ENCODE data around the gene PIK3CG.
"Not testable (repeated sequence)": the region's sequence is repeated elsewhere in the genome, so short reads cannot be mapped to it uniquely, and the experiment has no call there.

The PIK3CG gene

DNA sequence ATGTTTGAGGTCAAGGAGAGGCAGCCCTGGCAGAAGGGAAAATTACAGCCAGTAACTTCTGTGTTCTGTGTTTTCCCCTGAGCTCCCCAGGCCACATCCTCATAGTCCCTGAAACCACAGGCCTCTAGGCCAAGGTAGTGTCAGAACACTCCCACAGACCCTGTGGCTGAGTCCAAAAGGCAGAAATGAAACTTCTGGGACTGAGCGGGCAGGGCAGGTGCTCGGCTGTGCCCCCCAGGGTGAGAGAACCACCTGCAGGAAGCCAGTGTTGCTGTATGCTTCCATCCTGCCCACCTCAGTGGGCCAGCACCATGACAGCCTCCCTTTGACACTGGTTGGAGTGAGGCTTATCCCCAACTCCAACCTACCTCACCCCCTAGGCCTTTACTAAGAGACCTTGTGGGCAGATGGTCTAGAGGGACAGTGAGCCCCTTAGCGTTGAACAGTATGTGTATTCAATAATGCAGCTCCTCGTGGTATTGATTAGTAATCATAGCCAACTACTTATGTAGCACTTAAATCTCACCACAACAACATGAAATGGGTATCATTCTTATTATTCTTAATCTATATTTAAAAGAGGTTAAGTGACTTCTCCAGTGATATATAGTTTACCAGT is 30.3 kb downstream of the PIK3CG start:
- peak; percentile 74 for FAIRE-seq
- DNase-seq (ENCODE audit: insufficient read length), result no peak
- TF ChIP-seq TAF1 (IDR thresholded peaks at IDR 0.05; ENCODE audit: borderline replicate concordance, low read depth, low read length) (no peak), POLR2AphosphoS5 (IDR thresholded peaks at IDR 0.05; ENCODE audit: low read depth, low read length) (peak; percentile 37; the same call in 1 of the 2 replicates)

DNA sequence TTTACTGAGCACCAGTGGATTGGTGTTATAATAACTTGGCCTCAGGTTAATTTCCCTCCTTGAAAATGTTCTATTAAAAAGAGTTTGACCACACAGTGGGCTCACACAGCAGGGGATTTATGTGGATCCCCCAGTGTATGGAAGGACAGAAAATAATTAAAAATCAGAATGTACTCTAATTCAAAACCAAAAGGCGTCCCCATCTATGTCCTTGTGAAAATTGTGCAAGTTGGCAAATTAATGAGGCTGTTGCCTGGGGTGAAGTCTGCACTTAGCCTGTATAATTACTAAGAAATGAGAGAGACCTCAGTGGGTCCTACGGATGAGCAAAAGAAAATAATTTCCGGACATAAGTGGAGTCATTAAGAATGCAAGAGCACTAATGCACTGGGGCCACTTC is 31.1 kb downstream of the PIK3CG start:
- FAIRE-seq (no peak), DNase-seq (ENCODE audit: insufficient read length) (no peak)

DNA sequence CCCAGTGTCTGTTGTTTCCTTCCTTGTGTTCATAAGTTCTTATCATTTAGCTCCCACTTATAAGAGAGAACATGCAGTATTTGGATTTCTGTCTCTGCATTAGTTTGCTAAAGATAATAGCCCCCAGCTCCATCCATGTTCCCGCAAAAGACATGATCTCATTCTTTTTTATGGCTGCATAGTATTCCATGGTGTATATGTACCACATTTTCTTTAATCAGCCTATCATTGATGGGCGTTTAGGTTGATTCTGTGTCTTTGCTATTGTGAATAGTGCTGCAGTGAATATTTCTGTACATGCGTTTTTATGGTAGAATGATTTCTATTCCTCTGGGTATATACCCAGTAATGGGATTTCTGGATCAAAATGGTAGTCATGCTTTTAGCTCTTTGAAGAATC is 32.5 kb downstream of the PIK3CG start:
- FAIRE-seq; DNase-seq (ENCODE audit: insufficient read length): not testable (repeated sequence)

More for the DNA sequence above, 31.1 kb downstream of the PIK3CG start:
- no peak for TF ChIP-seq POLR2AphosphoS5 (IDR thresholded peaks at IDR 0.05; ENCODE audit: low read depth, low read length)
- TF ChIP-seq TAF1 (IDR thresholded peaks at IDR 0.05; ENCODE audit: borderline replicate concordance, low read depth, low read length), result no peak
- no peak for TF ChIP-seq POLR2A (IDR thresholded peaks at IDR 0.05; ENCODE audit: low read depth, low read length)

DNA sequence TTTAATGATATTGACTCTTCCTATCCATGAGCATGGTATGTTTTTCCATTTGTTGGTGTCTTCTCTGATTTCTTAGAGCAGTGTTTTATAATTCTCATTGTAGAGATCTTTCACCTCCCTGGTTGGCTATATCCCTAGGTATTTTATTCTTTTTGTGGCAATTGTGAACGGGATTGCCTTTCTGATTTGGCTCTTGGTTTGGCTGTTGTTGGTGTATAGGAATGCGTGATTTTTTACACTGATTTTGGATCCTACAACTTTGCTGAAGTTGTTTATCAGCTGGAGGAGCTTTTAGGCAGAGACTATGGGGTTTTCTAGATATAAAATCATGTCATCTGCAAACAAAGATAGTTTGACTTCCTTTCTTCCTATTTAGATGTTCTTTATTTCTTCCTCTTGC is 33.9 kb downstream of the PIK3CG start:
- not testable (repeated sequence) for FAIRE-seq; DNase-seq (ENCODE audit: insufficient read length)

DNA sequence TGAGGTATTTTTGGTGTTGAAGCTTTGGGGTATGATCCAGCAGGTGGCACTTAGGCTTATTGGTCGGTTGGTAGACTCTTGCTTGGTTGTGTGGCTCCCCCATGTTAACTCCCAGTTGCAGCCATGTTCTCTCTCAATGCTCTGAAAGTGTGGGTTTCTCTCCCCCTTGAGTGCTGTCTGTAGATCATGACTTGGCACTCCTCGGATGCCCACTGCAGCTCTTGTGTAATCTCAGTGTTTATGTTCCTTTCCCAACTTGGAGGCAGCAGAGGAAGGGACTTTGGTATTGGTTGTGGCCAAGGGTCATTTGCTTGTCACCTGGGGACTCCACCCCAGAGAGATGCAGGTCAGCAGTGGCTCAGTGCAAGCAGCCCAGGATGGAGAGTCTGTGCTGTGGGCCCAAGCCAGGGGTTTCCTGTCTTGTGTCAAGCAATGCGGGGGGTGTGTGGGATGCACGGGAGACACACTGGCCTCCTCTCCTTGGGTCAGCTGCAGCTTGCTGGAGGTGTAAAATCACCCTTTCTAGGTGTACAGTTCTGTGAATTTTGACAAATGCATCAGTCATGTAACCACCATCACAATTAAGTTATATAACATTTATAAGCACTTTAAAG is 36.9 kb downstream of the PIK3CG start:
- FAIRE-seq (no peak), DNase-seq (ENCODE audit: insufficient read length) (no peak)
- no peak for TF ChIP-seq POLR2A (IDR thresholded peaks at IDR 0.05; ENCODE audit: low read depth, low read length)
- no peak for TF ChIP-seq POLR2AphosphoS5 (IDR thresholded peaks at IDR 0.05; ENCODE audit: low read depth, low read length)
- TF ChIP-seq TAF1 (IDR thresholded peaks at IDR 0.05; ENCODE audit: borderline replicate concordance, low read depth, low read length), result no peak

DNA sequence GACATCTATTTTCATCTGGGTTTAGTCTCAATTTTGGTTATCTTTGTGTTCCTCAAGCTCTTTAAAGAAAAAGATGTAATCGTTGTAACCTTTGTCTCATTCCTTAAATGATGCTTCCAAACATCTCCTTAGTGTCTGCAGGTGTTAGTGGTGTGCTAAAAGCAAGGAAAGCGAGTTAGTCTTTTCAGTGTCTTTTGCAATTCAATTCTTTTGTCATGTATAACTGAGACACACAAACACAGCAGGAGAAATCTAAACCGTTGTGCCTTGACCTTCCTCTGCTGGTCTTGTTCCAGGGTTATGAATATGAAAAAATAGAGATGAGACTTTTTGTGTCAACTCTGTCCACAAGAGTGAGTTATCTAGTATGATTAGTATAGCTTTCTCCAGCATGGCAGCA is 40.7 kb downstream of the PIK3CG start:
- DNase-seq (ENCODE audit: insufficient read length), result no peak
- FAIRE-seq, result no peak
- TF ChIP-seq TAF1 (IDR thresholded peaks at IDR 0.05; ENCODE audit: borderline replicate concordance, low read depth, low read length), result no peak
- no peak for TF ChIP-seq POLR2AphosphoS5 (IDR thresholded peaks at IDR 0.05; ENCODE audit: low read depth, low read length)
- no peak for TF ChIP-seq POLR2A (IDR thresholded peaks at IDR 0.05; ENCODE audit: low read depth, low read length)

DNA sequence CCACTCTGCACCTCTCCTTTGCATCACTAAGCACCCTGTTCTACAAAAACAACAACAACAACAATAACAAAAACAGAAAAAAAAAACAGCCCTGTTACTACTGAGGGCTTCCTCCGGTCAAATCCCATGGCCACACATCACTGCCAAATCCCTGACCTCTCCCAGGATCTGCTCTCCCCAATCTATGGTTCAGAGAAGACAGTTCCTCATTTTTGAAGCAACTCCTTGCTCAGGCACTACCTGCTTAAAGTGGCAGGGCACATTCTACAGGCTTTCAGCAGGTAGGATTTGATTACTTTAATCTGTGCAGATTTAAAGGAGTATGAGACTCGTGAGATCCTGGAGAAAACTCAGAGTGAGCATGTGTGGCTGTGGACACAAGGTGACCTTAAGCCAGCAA is 46.9 kb downstream of the PIK3CG start:
- no peak for DNase-seq (ENCODE audit: insufficient read length)
- TF ChIP-seq TAF1 (IDR thresholded peaks at IDR 0.05; ENCODE audit: borderline replicate concordance, low read depth, low read length) (no peak), POLR2AphosphoS5 (IDR thresholded peaks at IDR 0.05; ENCODE audit: low read depth, low read length) (no peak), POLR2A (IDR thresholded peaks at IDR 0.05; ENCODE audit: low read depth, low read length) (no peak)
- FAIRE-seq, result no peak

DNA sequence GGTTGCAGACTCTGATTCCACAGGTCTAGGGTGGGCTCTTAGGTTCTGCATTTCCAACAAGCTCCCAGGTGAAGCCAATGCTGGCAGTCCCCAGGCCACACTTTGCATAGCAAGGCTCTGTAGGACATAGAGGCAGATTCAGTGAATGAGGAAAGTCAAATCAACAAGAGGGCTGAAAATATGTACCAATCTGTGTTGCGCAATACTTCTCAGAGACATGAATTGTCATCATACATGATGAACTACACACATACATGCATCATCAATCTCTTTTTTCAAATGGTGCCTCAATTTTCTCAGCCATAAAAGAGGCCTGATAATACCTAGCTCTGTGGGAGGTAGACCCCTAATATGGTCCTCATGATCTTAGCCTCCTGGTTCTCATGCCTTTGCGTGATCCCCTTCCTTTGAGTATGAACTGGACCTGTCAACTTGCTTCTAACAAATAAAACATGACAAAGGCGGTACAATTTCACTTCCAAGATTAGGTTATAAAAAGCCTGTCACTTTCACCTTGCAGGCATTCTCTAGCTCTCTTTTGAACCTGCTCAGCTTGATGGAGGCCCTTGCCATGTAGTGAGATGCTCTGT is 49.0 kb downstream of the PIK3CG start:
- FAIRE-seq (no peak), DNase-seq (ENCODE audit: insufficient read length) (no peak)
- no peak for TF ChIP-seq POLR2A (IDR thresholded peaks at IDR 0.05; ENCODE audit: low read depth, low read length)
- no peak for TF ChIP-seq TAF1 (IDR thresholded peaks at IDR 0.05; ENCODE audit: borderline replicate concordance, low read depth, low read length)
- no peak for TF ChIP-seq POLR2AphosphoS5 (IDR thresholded peaks at IDR 0.05; ENCODE audit: low read depth, low read length)

DNA sequence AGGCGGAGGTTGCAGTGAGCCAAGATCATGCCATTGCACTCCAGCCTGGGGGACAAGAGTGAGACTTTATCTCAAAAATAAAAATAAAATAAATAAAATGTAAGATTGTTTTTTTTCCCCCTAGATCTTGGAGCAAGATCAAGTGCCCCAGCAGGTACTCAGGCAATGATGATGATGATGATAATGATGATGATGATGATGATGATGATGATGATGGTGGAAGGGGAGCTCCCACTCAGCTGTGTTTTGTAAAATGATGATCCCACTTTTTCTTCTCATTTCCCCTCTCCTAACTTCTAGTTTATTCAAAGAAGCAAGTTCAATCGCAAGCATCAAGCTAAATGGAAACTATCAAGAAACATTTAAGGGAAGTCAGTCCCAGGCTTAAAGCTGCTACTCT is 50.3 kb downstream of the PIK3CG start:
- FAIRE-seq (no peak), DNase-seq (ENCODE audit: insufficient read length) (no peak)
- TF ChIP-seq POLR2A (IDR thresholded peaks at IDR 0.05; ENCODE audit: low read depth, low read length), result no peak
- no peak for TF ChIP-seq TAF1 (IDR thresholded peaks at IDR 0.05; ENCODE audit: borderline replicate concordance, low read depth, low read length)
- TF ChIP-seq POLR2AphosphoS5 (IDR thresholded peaks at IDR 0.05; ENCODE audit: low read depth, low read length), result no peak

DNA sequence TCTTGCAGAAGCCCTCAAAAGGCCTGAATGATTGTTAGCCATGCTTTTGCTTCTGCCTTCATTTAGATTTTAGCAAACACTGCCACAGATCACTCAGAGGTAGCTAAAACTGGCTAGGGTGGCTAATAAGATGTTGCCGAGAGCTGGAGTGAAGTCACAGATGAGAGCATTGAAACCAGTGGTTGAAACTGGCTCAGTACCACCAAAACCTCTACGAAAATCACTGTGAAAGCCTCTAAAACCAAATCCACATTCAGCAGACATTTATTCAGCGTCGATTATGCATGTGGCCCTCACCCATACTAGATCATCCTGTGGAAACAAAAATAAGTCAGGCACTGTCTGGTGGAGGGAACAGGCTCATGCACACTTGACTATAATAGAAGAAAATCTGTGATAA is 50.8 kb downstream of the PIK3CG start:
- FAIRE-seq (peak; percentile 68), DNase-seq (ENCODE audit: insufficient read length) (no peak)
- no peak for TF ChIP-seq POLR2A (IDR thresholded peaks at IDR 0.05; ENCODE audit: low read depth, low read length)
- TF ChIP-seq POLR2AphosphoS5 (IDR thresholded peaks at IDR 0.05; ENCODE audit: low read depth, low read length), result no peak
- no peak for TF ChIP-seq TAF1 (IDR thresholded peaks at IDR 0.05; ENCODE audit: borderline replicate concordance, low read depth, low read length)

DNA sequence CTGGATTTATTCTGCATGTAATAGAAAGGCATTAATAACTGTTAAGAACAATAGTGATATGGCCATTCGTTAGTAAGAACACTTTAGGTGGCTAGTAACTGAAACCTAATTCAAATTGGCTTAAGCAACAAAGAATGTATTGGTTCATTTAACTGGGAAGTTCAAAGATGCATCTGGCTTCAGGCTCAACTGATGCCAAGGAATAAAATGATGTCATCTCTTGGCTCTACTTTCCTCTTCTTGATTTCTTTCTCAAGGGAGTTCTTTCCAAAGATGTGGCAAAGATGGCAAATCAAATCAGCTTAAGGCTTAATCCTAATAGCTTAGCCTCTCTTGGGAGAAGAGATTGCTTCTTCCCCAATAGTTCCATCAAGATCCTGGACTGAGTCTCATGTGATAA is 51.6 kb downstream of the PIK3CG start:
- no peak for FAIRE-seq
- DNase-seq (ENCODE audit: insufficient read length), result no peak
- TF ChIP-seq TAF1 (IDR thresholded peaks at IDR 0.05; ENCODE audit: borderline replicate concordance, low read depth, low read length) (no peak), POLR2AphosphoS5 (IDR thresholded peaks at IDR 0.05; ENCODE audit: low read depth, low read length) (no peak), POLR2A (IDR thresholded peaks at IDR 0.05; ENCODE audit: low read depth, low read length) (no peak)

DNA sequence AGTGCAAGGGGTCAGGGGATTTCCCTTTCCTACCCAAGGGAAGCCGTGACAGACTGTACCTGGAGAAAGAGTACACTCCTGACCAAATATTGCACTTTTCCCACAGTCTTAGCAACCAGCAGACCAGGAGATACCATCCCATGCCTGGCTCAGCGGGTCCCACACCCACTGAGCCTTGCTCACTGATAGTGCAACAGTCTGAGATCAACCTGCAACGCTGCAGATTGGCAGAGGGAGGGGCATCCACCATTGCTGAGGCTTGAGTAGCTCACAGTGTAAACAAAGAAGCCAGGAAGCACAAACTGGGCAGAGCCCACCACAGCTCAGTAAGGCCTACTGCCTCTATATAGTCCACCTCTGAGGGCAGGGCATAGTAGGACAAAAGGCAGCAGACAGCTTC is 53.9 kb downstream of the PIK3CG start:
- no peak for FAIRE-seq
- no peak for TF ChIP-seq POLR2A (IDR thresholded peaks at IDR 0.05; ENCODE audit: low read depth, low read length)
- TF ChIP-seq TAF1 (IDR thresholded peaks at IDR 0.05; ENCODE audit: borderline replicate concordance, low read depth, low read length), result no peak
- no peak for TF ChIP-seq POLR2AphosphoS5 (IDR thresholded peaks at IDR 0.05; ENCODE audit: low read depth, low read length)
- no peak for DNase-seq (ENCODE audit: insufficient read length)

DNA sequence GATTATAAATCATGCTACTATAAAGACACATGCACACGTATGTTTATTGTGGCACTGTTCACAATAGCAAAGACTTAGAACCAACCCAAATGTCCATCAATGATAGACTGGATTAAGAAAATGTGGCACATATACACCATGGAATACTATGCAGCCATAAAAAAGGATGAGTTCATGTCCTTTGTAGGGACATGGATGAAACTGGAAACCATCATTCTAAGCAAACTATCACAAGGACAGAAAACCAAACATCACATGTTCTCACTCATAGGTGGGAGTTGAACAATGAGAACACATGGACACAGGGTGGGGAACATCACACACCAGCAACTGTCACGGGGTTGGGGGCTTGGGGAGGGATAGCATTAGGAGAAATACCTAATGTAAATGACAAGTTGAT is 59.4 kb downstream of the PIK3CG start:
- FAIRE-seq; DNase-seq (ENCODE audit: insufficient read length): not testable (repeated sequence)
